Sigmoid colon (tissue), 7 donors: ENCODE results near the gene ACER1. TPM values are rescaled to one million over a fixed set of nuclear protein-coding genes. Genes with fewer than 3 reads are reported as not detected.

Experiments
- DNase-seq: peaks from one replicate; pipeline ENCODE4 v3.0.0-alpha.2; 2019
- H3K27ac ChIP-seq, 4 donors: fragments of 200-600 bp; sonication (generic); one replicate each; pipeline ENCODE4 v1.5.1; 2016 to 2019; ENCODE audit warnings: mild to moderate bottlenecking in 1 of 4
- H3K27me3 ChIP-seq, 3 donors: fragments of 200-600 bp; sonication (generic); one replicate each; pipeline ENCODE4 v1.5.1; 2019; ENCODE audit warnings: mild to moderate bottlenecking in 1 of 3
- H3K36me3 ChIP-seq, 4 donors: fragments of 200-600 bp; sonication (generic); one replicate each; pipeline ENCODE4 v1.5.1; 2016 to 2019
- H3K4me1 ChIP-seq, 4 donors: fragments of 200-600 bp; sonication (generic); one replicate each; pipeline ENCODE4 v1.5.1; 2017 to 2019
- H3K4me3 ChIP-seq, 4 donors: fragments of 200-600 bp; sonication (generic); one replicate each; pipeline ENCODE4 v1.5.1; 2017 to 2019; ENCODE audit warnings: mild to moderate bottlenecking in 2 of 4, moderate library complexity in 1 of 4
- H3K9me3 ChIP-seq, 4 donors: fragments of 200-600 bp in 3 of 4; sonication (generic) in 3 of 4; one replicate each; pipeline versions ENCODE4 v1.5.1 to v1.6.1; 2013 to 2019
- EP300 ChIP-seq, 4 donors: sonication (generic); formaldehyde crosslinking; IDR thresholded peaks; one replicate each; pipeline ENCODE4 v1.6.1; 2017; ENCODE audit warnings: antibody characterized with exemption in 4 of 4
- POLR2A ChIP-seq, 2 donors: fragments of 450-650 bp; IDR thresholded peaks; one replicate each; pipeline ENCODE4 v1.6.1; 2016; ENCODE audit warnings: antibody characterized with exemption in 2 of 2, mild to moderate bottlenecking in 2 of 2, moderate library complexity in 2 of 2
- POLR2AphosphoS5 ChIP-seq, 4 donors: sonication (generic); formaldehyde crosslinking; IDR thresholded peaks; one replicate each; pipeline ENCODE4 v1.6.1; 2017; ENCODE audit warnings: antibody characterized with exemption in 4 of 4
- WGBS, 2 donors: extraction: QIAGEN DNeasy Blood & Tissue Kit; methylation state at CpG; one replicate each; pipeline ENCODE4 v1.1.7; 2013; 5-methylcytosine and 5-hydroxymethylcytosine counted together
- intact Hi-C: fragments of 100-400 bp; cut with DNase I; formaldehyde crosslinking; loops from one replicate; pipeline ENCODE4 v1.15.1; 2023
- polyA plus RNA-seq, 3 donors: library from polyadenylated mRNA; stranded (reverse); fragments of 200-250 nt; gene quantifications; one replicate each; pipeline ENCODE4 v1.2.3, GENCODE V29; 2013
- total RNA-seq, 4 donors: library from RNA; depleted of rRNA; stranded (reverse); fragments of >200 nt; gene quantifications; one replicate each; pipeline ENCODE4 v1.1.0, GENCODE V29; 2016
- TF ChIP-seq, protein P1 (sequence below), 4 experiments: fragments of 450-650 bp in 3 of 4; fragments of 200-600 bp in 1 of 4; IDR thresholded peaks; one replicate each; pipeline ENCODE4 v1.5.1; 2016 to 2019; ENCODE audit warnings: antibody characterized with exemption in 4 of 4, mild to moderate bottlenecking in 3 of 4, moderate library complexity in 2 of 4
- donor health status: healthy with polysubstance abuse.
- donor health status: Bipolar disorder and iron deficiency.
- donor health status: healthy.

The ACER1 gene
- total and polyA plus RNA-seq, 7 donors, result 0.19 TPM; not detected in 6

DNA sequence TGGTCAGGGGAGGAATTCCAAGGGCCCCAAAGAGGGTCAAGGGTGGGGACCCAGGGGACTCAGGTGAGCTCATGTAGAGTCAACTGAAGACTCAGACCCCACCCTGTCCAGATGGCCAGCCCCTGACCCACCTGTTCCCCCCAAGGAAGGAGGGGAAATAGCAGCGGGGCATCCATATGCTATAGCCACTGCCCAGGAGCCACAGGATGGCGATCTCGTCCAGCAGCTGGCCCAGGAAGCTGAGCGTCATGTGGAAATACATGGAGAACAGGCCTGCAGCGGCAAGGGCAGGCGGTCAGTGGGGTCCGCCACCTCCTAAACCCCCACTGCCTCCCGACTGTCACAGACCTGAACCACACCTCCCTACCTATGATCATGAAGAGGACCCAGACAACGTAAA lies 21.4 kb downstream of the ACER1 start:
- intact Hi-C loops, result no loop called here
- Histone ChIP-seq H3K9me3 (no peaks in the 10 kb centered on the region), H3K4me3 (no peak overlapping the region), H3K36me3 (no peaks in the 10 kb centered on the region), H3K27me3 (no peaks in the 10 kb centered on the region), H3K27ac (no peak overlapping the region), H3K4me1 (no peaks in the 10 kb centered on the region)
- no peak for DNase-seq
- 59 to 70% methylated on average over 9 of the region's 9 CpGs for WGBS, 2 donors
- no peak for TF ChIP-seq EP300 (IDR thresholded peaks at IDR 0.05)
- TF ChIP-seq POLR2AphosphoS5 (IDR thresholded peaks at IDR 0.05), result no peak
- TF ChIP-seq, protein P1, sequence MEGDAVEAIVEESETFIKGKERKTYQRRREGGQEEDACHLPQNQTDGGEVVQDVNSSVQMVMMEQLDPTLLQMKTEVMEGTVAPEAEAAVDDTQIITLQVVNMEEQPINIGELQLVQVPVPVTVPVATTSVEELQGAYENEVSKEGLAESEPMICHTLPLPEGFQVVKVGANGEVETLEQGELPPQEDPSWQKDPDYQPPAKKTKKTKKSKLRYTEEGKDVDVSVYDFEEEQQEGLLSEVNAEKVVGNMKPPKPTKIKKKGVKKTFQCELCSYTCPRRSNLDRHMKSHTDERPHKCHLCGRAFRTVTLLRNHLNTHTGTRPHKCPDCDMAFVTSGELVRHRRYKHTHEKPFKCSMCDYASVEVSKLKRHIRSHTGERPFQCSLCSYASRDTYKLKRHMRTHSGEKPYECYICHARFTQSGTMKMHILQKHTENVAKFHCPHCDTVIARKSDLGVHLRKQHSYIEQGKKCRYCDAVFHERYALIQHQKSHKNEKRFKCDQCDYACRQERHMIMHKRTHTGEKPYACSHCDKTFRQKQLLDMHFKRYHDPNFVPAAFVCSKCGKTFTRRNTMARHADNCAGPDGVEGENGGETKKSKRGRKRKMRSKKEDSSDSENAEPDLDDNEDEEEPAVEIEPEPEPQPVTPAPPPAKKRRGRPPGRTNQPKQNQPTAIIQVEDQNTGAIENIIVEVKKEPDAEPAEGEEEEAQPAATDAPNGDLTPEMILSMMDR (IDR thresholded peaks at IDR 0.05), result no peak
- no peak for TF ChIP-seq POLR2A (IDR thresholded peaks at IDR 0.05)

- no peak for DNase-seq
- WGBS, 2 donors, result 91% methylated on average over 5 of the region's 5 CpGs
- Histone ChIP-seq H3K27ac (no peak overlapping the region), H3K4me1 (no peaks in the 10 kb centered on the region), H3K4me3 (no peak overlapping the region), H3K9me3 (peaks cover 0 to under 1% (median under 1%) of the 10 kb centered on the region in 4 donors), H3K27me3 (no peaks in the 10 kb centered on the region), H3K36me3 (no peaks in the 10 kb centered on the region)
- TF ChIP-seq, protein P1 (IDR thresholded peaks at IDR 0.05), result no peak
- TF ChIP-seq POLR2AphosphoS5 (IDR thresholded peaks at IDR 0.05) (no peak), EP300 (IDR thresholded peaks at IDR 0.05) (no peak), POLR2A (IDR thresholded peaks at IDR 0.05) (no peak)
- intact Hi-C loops, result no loop called here
Observed at GRCh38 chr19:6298413-6298812, 35.0 kb downstream of the ACER1 start.

DNA sequence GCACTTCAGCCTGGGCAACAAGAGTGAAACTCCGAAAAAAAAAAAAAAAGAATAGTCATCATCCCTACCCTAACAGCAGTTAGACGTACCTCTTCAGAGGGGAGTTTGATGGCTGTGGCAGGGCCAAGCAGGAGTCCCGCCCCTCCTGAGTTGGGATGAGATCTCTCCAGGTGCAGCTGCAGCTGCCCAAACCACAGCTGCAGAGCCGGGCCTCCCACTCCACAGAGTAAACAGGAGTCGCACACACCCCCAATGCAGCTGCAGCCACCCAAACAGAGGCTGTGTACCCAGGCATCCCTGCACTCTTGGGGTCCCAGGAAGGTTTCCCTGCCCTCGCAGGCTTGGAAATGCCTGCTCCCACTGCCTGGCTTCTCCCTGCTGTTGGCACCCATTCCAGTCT lies 36.2 kb downstream of the ACER1 start:
- intact Hi-C loops, result no loop called here
- Histone ChIP-seq H3K36me3 (no peaks in the 10 kb centered on the region), H3K9me3 (peaks cover 5 to 13% (median 8%) of the 10 kb centered on the region in 4 donors), H3K4me3 (no peak overlapping the region), H3K4me1 (no peaks in the 10 kb centered on the region), H3K27me3 (no peaks in the 10 kb centered on the region), H3K27ac (no peak overlapping the region)
- WGBS, 2 donors, result 66 to 72% methylated on average over 6 of the region's 6 CpGs
- TF ChIP-seq EP300 (IDR thresholded peaks at IDR 0.05), result no peak
- DNase-seq, result no peak

- no peak overlapping the region for H3K4me3 ChIP-seq
- no peak for DNase-seq
- no peak overlapping the region for H3K27ac ChIP-seq
- TF ChIP-seq, protein P1 (IDR thresholded peaks at IDR 0.05), result no peak
- no peak for TF ChIP-seq POLR2A (IDR thresholded peaks at IDR 0.05)
- no peak for TF ChIP-seq EP300 (IDR thresholded peaks at IDR 0.05)
- TF ChIP-seq POLR2AphosphoS5 (IDR thresholded peaks at IDR 0.05), result no peak
- H3K4me1 ChIP-seq, result no peaks in the 10 kb centered on the region
- H3K9me3 ChIP-seq, result peaks cover 27 to 45% (median 34%) of the 10 kb centered on the region in 4 donors
- WGBS, 2 donors, result 54 to 75% methylated on average over 4 of the region's 4 CpGs
- intact Hi-C loops, result no loop called here
- no peaks in the 10 kb centered on the region for H3K27me3 ChIP-seq
- H3K36me3 ChIP-seq, result no peaks in the 10 kb centered on the region
Observed at GRCh38 chr19:6292006-6292405, 41.4 kb downstream of the ACER1 start.

DNA sequence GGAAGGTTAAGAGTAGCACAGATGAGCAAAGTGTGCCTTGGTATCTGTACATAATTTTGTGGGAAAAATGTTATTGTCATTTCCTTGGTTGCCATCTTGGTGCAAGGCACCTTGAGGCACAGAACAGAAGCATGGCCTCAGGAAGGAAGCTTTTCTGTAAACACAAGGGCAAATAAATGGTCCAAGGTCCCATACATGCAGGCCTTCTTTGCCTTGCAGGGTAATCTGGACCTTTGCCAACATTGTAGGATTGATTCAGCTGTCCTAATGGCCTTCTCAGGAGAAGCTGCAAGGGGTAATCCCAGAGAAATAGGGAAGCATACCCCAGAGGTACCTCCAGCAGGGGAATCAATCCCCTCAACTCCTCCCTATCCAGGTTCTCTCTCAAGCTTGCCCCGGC lies 44.7 kb downstream of the ACER1 start:
- no peak for TF ChIP-seq POLR2A (IDR thresholded peaks at IDR 0.05)
- TF ChIP-seq EP300 (IDR thresholded peaks at IDR 0.05), result no peak
- no peak for TF ChIP-seq POLR2AphosphoS5 (IDR thresholded peaks at IDR 0.05)
- Histone ChIP-seq H3K4me1 (no peaks in the 10 kb centered on the region), H3K27me3 (no peaks in the 10 kb centered on the region), H3K36me3 (no peaks in the 10 kb centered on the region), H3K4me3 (no peak overlapping the region), H3K27ac (no peak overlapping the region), H3K9me3 (peaks cover 30 to 55% (median 38%) of the 10 kb centered on the region in 4 donors)
- 95% methylated on average over 1 of the region's 1 CpG for WGBS, 2 donors
- DNase-seq, result no peak
- intact Hi-C loops, result no loop called here

GRCh38 chr19:6287269-6287885 lies 46.0 kb downstream of the ACER1 start:
- intact Hi-C loops, result no loop called here
- Histone ChIP-seq H3K9me3 (peaks cover 26 to 48% (median 30%) of the 10 kb centered on the region in 4 donors), H3K36me3 (no peaks in the 10 kb centered on the region), H3K4me3 (no peak overlapping the region), H3K27me3 (no peaks in the 10 kb centered on the region), H3K27ac (no peak overlapping the region), H3K4me1 (no peaks in the 10 kb centered on the region)
- DNase-seq, result no peak
- TF ChIP-seq POLR2A (IDR thresholded peaks at IDR 0.05) (no peak), EP300 (IDR thresholded peaks at IDR 0.05) (no peak), POLR2AphosphoS5 (IDR thresholded peaks at IDR 0.05) (no peak)
- TF ChIP-seq, protein P1 (IDR thresholded peaks at IDR 0.05), result no peak
- 76 to 82% methylated on average over 6 of the region's 6 CpGs for WGBS, 2 donors
